Endothelial cell of umbilical vein (primary cell): Measurements from ENCODE around the gene PSMB7. TPM values are rescaled to one million over a fixed set of nuclear protein-coding genes. Genes with fewer than 3 reads are reported as not detected.

Experiments used
- BruUV-seq: library from RNA; stranded (reverse); fragments of 400-500 nt; replicated peaks from 2 replicates; lab custom pipeline; 2021; lab: Mats Ljungman, UMichigan
- CTCF ChIA-PET: fragments of 300-600, 350-600 bp; sonication (Branson Sonifier 250); formaldehyde crosslinking; loops from one replicate; lab custom pipeline; 2021; ENCODE audit warnings: antibody characterized with exemption, inconsistent platforms; lab: Charles Lee
- POLR2A ChIA-PET: fragments of 300-600, 350-600 bp; sonication (Branson Sonifier 250); formaldehyde crosslinking; loops from one replicate; lab custom pipeline; 2021; ENCODE audit warnings: antibody characterized with exemption, inconsistent platforms; lab: Charles Lee
- DNase-seq: peaks from one replicate; pipeline ENCODE4 v3.0.0-alpha.2; 2011; ENCODE audit warnings: low read depth, low spot score
- FAIRE-seq: peaks from 2 replicates; lab custom pipeline; 2011; peaks lifted over from hg19 to GRCh38; lab: Jason Lieb, UNC
- H2AFZ ChIP-seq: 2 replicates; pipeline ENCODE4 v1.6.0; 2012; ENCODE audit warnings: low read depth, low read length, control low read depth, inconsistent platforms
- H3K27ac ChIP-seq: 2 replicates; pipeline ENCODE4 v1.5.1; 2011; ENCODE audit warnings: low read depth, mild to moderate bottlenecking, control low read depth, low read length, moderate library complexity; ENCODE audit not compliant: insufficient read depth
- H3K27me3 ChIP-seq, 2 experiments: 2 replicates each; pipeline versions ENCODE4 v1.6.0 to v1.6.1; 2011; ENCODE audit warnings: low read length in 2 of 2, mixed read lengths in 1 of 2; ENCODE audit not compliant: control insufficient read depth in 2 of 2, insufficient read depth in 2 of 2
- H3K36me3 ChIP-seq, 2 experiments: 2 replicates in 1 of 2; 3 replicates in 1 of 2; pipeline ENCODE4 v1.5.1; 2011; ENCODE audit warnings: low read length in 2 of 2, mild to moderate bottlenecking in 1 of 2, moderate library complexity in 1 of 2; ENCODE audit not compliant: control insufficient read depth in 2 of 2, insufficient read depth in 2 of 2; ENCODE audit errors: extremely low read depth in 1 of 2
- H3K4me1 ChIP-seq: 3 replicates; pipeline ENCODE4 v1.5.1; 2011; ENCODE audit warnings: mild to moderate bottlenecking, low read length; ENCODE audit not compliant: control insufficient read depth, insufficient read depth; ENCODE audit errors: extremely low read depth
- H3K4me2 ChIP-seq: 2 replicates; pipeline ENCODE4 v1.6.1; 2011; ENCODE audit warnings: low read length, control low read depth, mixed read lengths; ENCODE audit not compliant: insufficient read depth
- H3K4me3 ChIP-seq, 3 experiments: fragments of 200-600 bp in 1 of 3; sonication (generic), shearing (Covaris generic) in 1 of 3; replicated peaks in 1 of 3; 2 replicates each; pipeline ENCODE4 v1.5.1; 2011 to 2016; ENCODE audit warnings: control low read depth in 3 of 3, low read length in 3 of 3, mild to moderate bottlenecking in 2 of 3, inconsistent platforms in 1 of 3, low read depth in 1 of 3, moderate library complexity in 1 of 3; ENCODE audit not compliant: insufficient read depth in 1 of 3
- H3K79me2 ChIP-seq: 2 replicates; pipeline ENCODE4 v1.6.0; 2012; ENCODE audit warnings: low read length, inconsistent platforms; ENCODE audit not compliant: control insufficient read depth, insufficient read depth
- H3K9ac ChIP-seq: replicated peaks from 2 replicates; pipeline ENCODE3; 2011; ENCODE audit warnings: low read length, control low read depth; ENCODE audit not compliant: insufficient read depth; ENCODE audit errors: extremely low read depth
- H3K9me1 ChIP-seq: replicated peaks from 3 replicates; pipeline ENCODE4 v1.6.0; 2011; ENCODE audit warnings: mild to moderate bottlenecking, low read length; ENCODE audit not compliant: control insufficient read depth, insufficient read depth; ENCODE audit errors: extremely low read depth
- H3K9me3 ChIP-seq: replicated peaks from 2 replicates; pipeline ENCODE4 v1.5.1; 2012; ENCODE audit warnings: low read length, inconsistent platforms; ENCODE audit not compliant: control insufficient read depth, insufficient read depth
- H4K20me1 ChIP-seq: replicated peaks from 2 replicates; pipeline ENCODE3; 2011; ENCODE audit warnings: mild to moderate bottlenecking, low read length; ENCODE audit not compliant: control insufficient read depth, insufficient read depth; ENCODE audit errors: extremely low read depth
- JUN ChIP-seq: IDR thresholded peaks from 2 replicates; pipeline ENCODE4 v1.6.1; 2011; ENCODE audit warnings: borderline replicate concordance, low read depth; ENCODE audit not compliant: insufficient read length, insufficient read depth
- MYC ChIP-seq: IDR thresholded peaks from one replicate; pipeline ENCODE4 v1.6.1; 2011; ENCODE audit warnings: mild to moderate bottlenecking, low read depth, low read length
- POLR2A ChIP-seq: IDR thresholded peaks from 2 replicates; pipeline ENCODE4 v1.6.1; 2012; ENCODE audit warnings: low read depth, mild to moderate bottlenecking, control low read depth, low read length
- POLR2AphosphoS5 ChIP-seq: IDR thresholded peaks from 2 replicates; pipeline ENCODE4 v1.6.1; 2012; ENCODE audit warnings: low read depth, mild to moderate bottlenecking, control low read depth, low read length, moderate library complexity; ENCODE audit not compliant: insufficient read depth
- dilution Hi-C: fragments of 300-500 bp; cut with MboI; formaldehyde crosslinking; loops from one replicate; pipeline ENCODE4 v1.15.0; 2019; ENCODE audit warnings: low sequenced_read_pairs; ENCODE audit not compliant: extremely low pct_ligation_motif_present
- intact Hi-C: fragments of 100-400 bp; cut with micrococcal nuclease; formaldehyde crosslinking; loops from one replicate; pipeline ENCODE4 v1.10.0; 2022
- polyA plus RNA-seq, 4 experiments: library from polyadenylated mRNA; depleted of rRNA in 3 of 4; stranded (reverse) in 3 of 4; unstranded in 1 of 4; fragments of >200 nt; gene quantifications; 2 replicates each; pipeline versions ENCODE4 v1.2.1 to v1.2.3, GENCODE V29; 2011 to 2012; ENCODE audit warnings: missing spikeins in 1 of 4
- total RNA-seq: library from RNA; stranded (reverse); gene quantifications from 2 replicates; pipeline ENCODE4 v1.2.3, GENCODE V29; 2021
- TF ChIP-seq, protein P1 (sequence below): IDR thresholded peaks from 2 replicates; pipeline ENCODE4 v1.6.1; 2011; ENCODE audit not compliant: insufficient read depth, insufficient read length

The PSMB7 gene
- total and polyA plus RNA-seq, 2 donors (not counting 3 experiments of a cell fraction or from before 2014, with no cell fraction given) = 227 to 366 TPM

DNA sequence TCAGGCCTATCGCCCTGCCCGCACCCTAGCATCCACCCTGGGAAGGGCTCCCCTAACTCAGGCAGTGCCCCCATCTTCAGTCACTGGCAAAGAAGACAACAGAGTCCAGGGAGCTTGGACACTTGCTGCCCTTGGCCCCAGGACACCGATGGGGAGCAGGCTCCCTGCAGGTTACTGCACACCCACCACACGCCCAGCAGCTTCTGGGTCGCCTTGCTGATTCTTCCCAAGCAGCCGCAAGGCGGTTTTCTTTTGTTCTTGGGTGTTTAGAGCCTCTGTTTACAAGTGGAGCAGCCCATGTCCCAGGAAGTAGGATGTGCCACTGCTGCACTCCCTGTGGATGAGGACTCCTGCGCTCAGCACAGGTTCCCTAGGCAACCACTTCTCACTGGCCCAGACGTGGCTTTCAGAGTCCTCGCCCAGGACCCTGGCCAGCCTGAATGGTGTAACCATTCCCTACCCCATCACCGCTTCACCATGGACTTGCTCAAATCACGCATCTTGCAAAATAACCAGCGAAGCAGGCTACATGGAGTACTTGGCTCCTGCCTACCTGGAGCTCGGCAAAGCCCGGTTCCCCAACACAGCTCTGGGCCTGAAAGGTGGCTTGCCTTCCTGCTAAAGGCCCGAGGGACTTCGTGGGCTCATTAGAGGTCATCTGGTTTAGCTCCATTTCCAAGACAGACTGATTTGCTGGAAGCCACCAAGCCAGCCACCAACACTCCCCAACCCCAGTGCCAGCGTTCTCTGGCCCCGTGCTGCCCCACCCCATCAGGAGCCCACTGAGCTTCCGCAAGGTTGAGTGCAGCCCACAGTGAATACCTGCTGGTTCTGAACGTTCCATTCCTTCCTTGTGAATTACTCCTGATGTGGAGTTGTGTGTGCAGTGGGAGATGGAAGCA lies 60.0 kb downstream of the PSMB7 start:
- no peaks in the 10 kb centered on the region for H3K27me3 ChIP-seq
- TF ChIP-seq MYC (no peak), POLR2AphosphoS5 (peak; percentile 18)
- no peaks in the 10 kb centered on the region for H3K9me3 ChIP-seq
- H3K36me3 ChIP-seq = peaks cover 7 to 32% of the 10 kb centered on the region in 2 experiments
- no peak overlapping the region for H3K4me3 ChIP-seq
- H4K20me1 ChIP-seq = peaks cover 2% of the 10 kb centered on the region
- no peak overlapping the region for H3K9ac ChIP-seq
- H3K27ac ChIP-seq = no peak overlapping the region
- no TSS peak for BruUV-seq
- ChIA-PET POLR2A (interaction anchor here (0.6 kb wide), 1 partner anchor 12 kb away, joined by 9 read pairs; no protein-coding TSS in a partner anchor), CTCF (interaction anchor here (1.6 kb wide), 1 partner anchor 228 kb away, joined by 8 read pairs; no protein-coding TSS in a partner anchor)
- DNase-seq = no peak
- H3K79me2 ChIP-seq = peaks cover 56% of the 10 kb centered on the region
- no peaks in the 10 kb centered on the region for H3K9me1 ChIP-seq
- FAIRE-seq = no peak
- intact Hi-C loops = no loop called here
- dilution Hi-C loops = no loop called here
- H3K4me1 ChIP-seq = no peaks in the 10 kb centered on the region
- H3K4me2 ChIP-seq = no peak overlapping the region
- no peak overlapping the region for H2AFZ ChIP-seq

DNA sequence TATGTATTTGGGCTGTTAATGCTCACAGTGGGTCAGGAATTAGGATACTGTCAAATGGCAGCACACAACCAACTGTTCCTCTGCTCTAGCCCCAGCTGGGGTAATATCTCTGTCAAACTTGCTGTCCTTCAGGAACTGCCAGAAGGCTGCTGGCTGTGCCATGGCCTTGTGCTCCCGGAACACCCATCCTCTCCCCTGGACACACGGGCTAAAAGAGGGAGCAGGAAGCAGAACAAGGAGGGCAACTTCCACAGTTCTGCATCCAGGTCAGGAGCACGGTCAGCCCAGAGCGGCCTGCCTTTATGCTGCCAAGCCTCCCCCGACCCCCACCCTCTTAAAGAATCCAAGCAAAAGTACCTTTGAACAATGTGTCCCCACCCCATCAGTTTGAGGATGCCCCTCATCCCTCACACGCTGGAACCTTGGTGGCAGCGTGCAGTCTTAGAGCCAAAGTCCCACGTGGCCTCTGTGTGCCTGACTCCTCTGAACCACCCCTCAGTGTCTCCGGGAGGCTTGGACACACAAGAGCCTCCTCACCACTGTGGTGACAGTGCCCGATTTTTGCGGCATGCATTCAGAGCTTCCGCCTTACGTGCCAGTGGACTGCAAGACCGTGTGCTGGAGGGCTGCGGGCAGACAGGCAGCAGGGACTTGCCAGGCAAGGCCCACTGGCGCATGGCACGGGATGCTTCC lies 60.8 kb downstream of the PSMB7 start:
- Histone ChIP-seq H3K27ac (no peak overlapping the region), H3K79me2 (peaks cover 48% of the 10 kb centered on the region), H3K4me1 (no peaks in the 10 kb centered on the region), H3K9me1 (no peaks in the 10 kb centered on the region), H3K27me3 (no peaks in the 10 kb centered on the region), H2AFZ (no peak overlapping the region), H3K36me3 (peaks cover 7 to 37% of the 10 kb centered on the region in 2 experiments), H4K20me1 (peaks cover 2% of the 10 kb centered on the region), H3K9ac (no peak overlapping the region), H3K4me3 (no peak overlapping the region), H3K4me2 (no peak overlapping the region), H3K9me3 (no peaks in the 10 kb centered on the region)
- POLR2A ChIA-PET = no interaction called here
- CTCF ChIA-PET = no interaction called here
- dilution Hi-C loops (no loop called here), intact Hi-C loops (no loop called here)
- DNase-seq = no peak
- BruUV-seq = no TSS peak
- FAIRE-seq = no peak
- TF ChIP-seq JUN (no peak), POLR2A (peak; percentile 19)
- TF ChIP-seq, protein P1, sequence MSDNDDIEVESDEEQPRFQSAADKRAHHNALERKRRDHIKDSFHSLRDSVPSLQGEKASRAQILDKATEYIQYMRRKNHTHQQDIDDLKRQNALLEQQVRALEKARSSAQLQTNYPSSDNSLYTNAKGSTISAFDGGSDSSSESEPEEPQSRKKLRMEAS = no peak
